ENCODE measurements around the gene TMEM63C. TPM values are rescaled to one million over a fixed set of nuclear protein-coding genes. Genes with fewer than 3 reads are reported as not detected.
A peak's percentile ranks its signal among the peaks of the same experiment; 100 is the strongest.

Gene TMEM63C
- total RNA-seq, 4 donors from 2014 or later = 0.13 to 4.1 (median 0.54) TPM

DNA sequence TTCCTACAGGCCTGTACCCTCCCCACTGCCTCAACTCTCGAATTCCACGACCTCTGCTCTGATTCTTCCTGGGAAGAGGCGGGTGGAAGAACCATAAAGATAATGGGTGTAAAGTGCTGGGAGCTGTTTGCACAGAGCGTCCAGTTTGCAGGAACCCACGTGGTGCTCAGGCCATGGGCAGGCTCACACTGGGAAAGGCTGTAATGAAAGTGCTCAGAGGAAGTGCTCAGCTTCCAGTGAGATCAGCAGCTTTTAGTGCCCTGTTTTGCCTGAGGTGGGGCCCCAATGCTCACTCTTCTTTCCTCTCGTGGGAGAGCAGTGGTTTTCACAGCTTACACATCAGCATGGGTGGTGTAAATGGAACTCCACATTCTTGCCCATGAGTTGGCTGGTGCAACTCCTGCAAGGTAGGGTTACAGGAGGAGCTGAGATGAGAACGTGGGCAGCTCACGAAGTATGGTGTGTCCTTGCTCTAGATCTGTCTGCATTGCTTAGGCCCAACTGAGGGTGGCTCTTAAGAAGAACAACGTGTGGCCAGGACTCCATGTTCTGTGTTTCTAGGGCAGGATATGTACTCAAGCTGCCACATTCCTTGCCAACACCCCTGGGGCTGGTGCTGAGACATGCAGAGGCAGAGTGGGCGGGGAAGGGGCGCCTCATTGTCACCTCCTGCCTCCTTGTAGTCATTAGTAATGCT, 2.9 kb downstream of the TMEM63C start:
- WGBS, 2 donors = 67 to 73% methylated on average over 11 of the region's 11 CpGs

DNA sequence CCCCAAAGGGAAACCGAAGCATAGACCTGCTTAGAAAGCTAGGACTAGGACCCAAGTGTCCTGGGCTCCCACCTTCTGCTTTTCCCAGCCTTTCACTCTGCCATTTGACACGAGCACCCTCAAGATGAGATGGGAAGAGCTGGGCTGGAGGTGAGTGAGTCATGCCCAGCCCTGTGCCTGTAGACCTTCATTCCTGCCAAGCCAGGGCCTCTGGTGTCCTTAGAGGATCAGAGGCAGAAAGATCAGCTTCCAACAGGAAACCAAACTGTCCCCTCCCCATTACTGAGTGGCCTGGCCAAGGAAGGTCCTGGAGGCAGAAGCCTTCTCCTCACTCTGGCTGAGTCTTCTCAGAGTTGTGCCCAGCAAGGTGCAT, 3.5 kb downstream of the TMEM63C start:
- intact Hi-C loops (cut with DNase I) = no loop called here
- H3K27ac ChIP-seq = no peak overlapping the region
- 44 to 94% methylated on average over 2 of the region's 2 CpGs for WGBS, 2 donors

More for the DNA sequence above, 2.9 kb downstream of the TMEM63C start:
- Histone ChIP-seq H3K4me3 (replicated peaks in 1 of 3) (no peak overlapping the region), H3K36me3 (no peaks in the 10 kb centered on the region), H3K27ac (no peak overlapping the region), H3K27me3 (no peaks in the 10 kb centered on the region), H3K9me3 (no peaks in the 10 kb centered on the region), H3K4me1 (peaks cover 7 to 27% of the 10 kb centered on the region in 2 donors)
- no peak for DNase-seq
- intact Hi-C loops (cut with DNase I) = no loop called here
- TF ChIP-seq POLR2A (IDR thresholded peaks at IDR 0.05) = no peak
- TF ChIP-seq, protein P1, sequence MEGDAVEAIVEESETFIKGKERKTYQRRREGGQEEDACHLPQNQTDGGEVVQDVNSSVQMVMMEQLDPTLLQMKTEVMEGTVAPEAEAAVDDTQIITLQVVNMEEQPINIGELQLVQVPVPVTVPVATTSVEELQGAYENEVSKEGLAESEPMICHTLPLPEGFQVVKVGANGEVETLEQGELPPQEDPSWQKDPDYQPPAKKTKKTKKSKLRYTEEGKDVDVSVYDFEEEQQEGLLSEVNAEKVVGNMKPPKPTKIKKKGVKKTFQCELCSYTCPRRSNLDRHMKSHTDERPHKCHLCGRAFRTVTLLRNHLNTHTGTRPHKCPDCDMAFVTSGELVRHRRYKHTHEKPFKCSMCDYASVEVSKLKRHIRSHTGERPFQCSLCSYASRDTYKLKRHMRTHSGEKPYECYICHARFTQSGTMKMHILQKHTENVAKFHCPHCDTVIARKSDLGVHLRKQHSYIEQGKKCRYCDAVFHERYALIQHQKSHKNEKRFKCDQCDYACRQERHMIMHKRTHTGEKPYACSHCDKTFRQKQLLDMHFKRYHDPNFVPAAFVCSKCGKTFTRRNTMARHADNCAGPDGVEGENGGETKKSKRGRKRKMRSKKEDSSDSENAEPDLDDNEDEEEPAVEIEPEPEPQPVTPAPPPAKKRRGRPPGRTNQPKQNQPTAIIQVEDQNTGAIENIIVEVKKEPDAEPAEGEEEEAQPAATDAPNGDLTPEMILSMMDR (IDR thresholded peaks at IDR 0.05) = no peak

DNA sequence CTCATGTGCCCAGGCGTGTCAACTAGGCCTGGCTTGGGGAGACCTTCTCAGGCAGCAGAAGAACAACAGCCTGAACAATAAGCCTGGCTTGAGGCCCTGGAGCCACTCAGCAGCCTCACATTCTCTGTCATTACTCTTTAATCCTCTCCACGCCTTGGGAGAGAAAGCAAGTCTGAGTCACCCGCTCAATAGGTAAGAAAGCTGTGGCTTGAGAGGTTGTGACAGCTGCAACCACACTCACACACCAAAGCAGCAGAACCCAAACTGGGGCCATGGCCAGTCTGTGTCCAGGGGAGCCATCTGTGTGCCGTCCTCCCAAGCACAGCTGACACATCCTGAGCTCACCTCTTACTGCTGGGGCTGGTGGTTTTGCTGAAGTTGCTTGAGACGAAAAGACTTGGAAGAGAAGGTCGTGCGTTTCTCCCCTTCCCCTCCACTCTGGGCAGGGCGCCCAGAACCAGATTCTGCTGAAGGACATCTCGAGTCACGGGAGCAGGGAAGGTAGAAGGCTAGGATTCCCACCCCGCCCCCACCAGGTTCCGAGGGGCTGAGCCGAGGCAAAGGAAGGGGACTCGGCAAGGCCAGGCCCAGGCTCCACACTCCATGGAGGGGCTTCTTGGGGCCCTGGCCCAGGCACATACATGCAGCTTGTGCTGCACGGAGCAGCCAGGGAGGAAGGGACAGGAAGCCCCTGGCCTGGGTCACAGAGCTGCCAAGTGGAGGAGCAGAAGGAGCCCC, 5.5 kb downstream of the TMEM63C start:
- H3K27me3 ChIP-seq = no peaks in the 10 kb centered on the region
- TF ChIP-seq, protein P1 (IDR thresholded peaks at IDR 0.05) = no peak
- TF ChIP-seq POLR2A (IDR thresholded peaks at IDR 0.05) = no peak
- peak overlapping the region in 1 of 3 donors; percentile 56 for H3K27ac ChIP-seq
- H3K4me1 ChIP-seq = peaks cover 7 to 17% of the 10 kb centered on the region in 2 donors
- H3K36me3 ChIP-seq = no peaks in the 10 kb centered on the region
- H3K9me3 ChIP-seq = no peaks in the 10 kb centered on the region
- peak; percentile 81 to 85 for DNase-seq
- intact Hi-C loops (cut with DNase I) = no loop called here
- H3K4me3 ChIP-seq (replicated peaks in 1 of 3) = no peak overlapping the region
- WGBS, 2 donors = 27 to 31% methylated on average over 14 to 15 of the region's 15 CpGs

More for the DNA sequence above, 3.5 kb downstream of the TMEM63C start:
- no peaks in the 10 kb centered on the region for H3K9me3 ChIP-seq
- peaks cover 7 to 27% of the 10 kb centered on the region in 2 donors for H3K4me1 ChIP-seq
- H3K27me3 ChIP-seq = no peaks in the 10 kb centered on the region
- H3K36me3 ChIP-seq = no peaks in the 10 kb centered on the region
- TF ChIP-seq POLR2A (IDR thresholded peaks at IDR 0.05) = no peak
- TF ChIP-seq, protein P1 (IDR thresholded peaks at IDR 0.05) = no peak
- H3K4me3 ChIP-seq (replicated peaks in 1 of 3) = no peak overlapping the region
- DNase-seq = no peak

DNA sequence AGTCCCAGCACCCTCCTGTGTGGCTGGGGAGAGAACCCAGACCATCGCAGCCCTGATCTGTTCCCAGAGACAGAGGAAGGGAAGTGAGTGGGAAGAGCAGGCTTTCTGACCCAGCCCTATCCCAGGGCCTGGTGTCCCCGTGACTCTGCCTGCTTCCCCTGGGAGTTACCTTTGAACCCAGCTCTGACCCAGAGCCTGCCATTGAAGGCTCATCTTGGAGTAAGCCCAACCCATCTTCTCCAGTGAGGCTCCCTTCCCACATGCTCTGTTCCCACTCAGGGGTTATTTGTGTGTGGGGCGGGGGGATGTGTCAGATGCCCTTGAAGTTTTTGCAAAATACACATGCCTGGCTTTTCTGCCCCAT, 6.0 kb downstream of the TMEM63C start:
- DNase-seq = no peak
- Histone ChIP-seq H3K27ac (peak overlapping the region in 1 of 3 donors; percentile 56), H3K4me1 (peaks cover 7 to 14% of the 10 kb centered on the region in 2 donors), H3K27me3 (no peaks in the 10 kb centered on the region), H3K9me3 (no peaks in the 10 kb centered on the region), H3K4me3 (replicated peaks in 1 of 3) (no peak overlapping the region), H3K36me3 (no peaks in the 10 kb centered on the region)
- 67 to 70% methylated on average over 2 to 3 of the region's 3 CpGs for WGBS, 2 donors
- intact Hi-C loops (cut with DNase I) = no loop called here
- TF ChIP-seq POLR2A (IDR thresholded peaks at IDR 0.05) = no peak
- TF ChIP-seq, protein P1 (IDR thresholded peaks at IDR 0.05) = no peak

DNA sequence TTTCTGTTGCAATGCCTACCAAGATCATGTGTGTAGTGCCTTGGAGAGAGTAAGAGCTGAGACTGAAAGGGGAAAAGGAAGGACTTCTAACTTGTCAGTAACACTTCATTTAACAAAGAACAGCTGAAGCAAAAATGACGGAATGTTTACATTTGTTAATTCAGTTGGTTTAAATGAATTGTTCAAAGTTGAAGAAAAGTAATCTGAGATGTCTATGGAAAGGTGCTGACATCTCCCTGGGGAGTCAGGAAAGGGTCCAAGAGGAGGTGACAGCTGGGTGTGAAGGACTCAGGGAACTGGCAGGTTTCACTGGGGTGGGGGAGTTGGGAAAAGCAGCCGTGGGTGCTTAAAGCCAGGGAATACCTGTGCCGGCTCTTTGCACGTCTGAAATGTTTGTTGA, 7.9 kb downstream of the TMEM63C start:
- H3K27me3 ChIP-seq = no peaks in the 10 kb centered on the region
- H3K36me3 ChIP-seq = no peaks in the 10 kb centered on the region
- WGBS, 2 donors = 60 to 72% methylated on average over 4 of the region's 4 CpGs
- intact Hi-C loops (cut with DNase I) = no loop called here
- no peak overlapping the region for H3K27ac ChIP-seq
- DNase-seq = no peak
- no peak overlapping the region for H3K4me3 ChIP-seq (replicated peaks in 1 of 3)
- H3K9me3 ChIP-seq = no peaks in the 10 kb centered on the region
- TF ChIP-seq, protein P1 (IDR thresholded peaks at IDR 0.05) = no peak
- no peak for TF ChIP-seq POLR2A (IDR thresholded peaks at IDR 0.05)
- peaks cover 7 to 14% of the 10 kb centered on the region in 2 donors for H3K4me1 ChIP-seq

Measured in thyroid gland (tissue), 4 donors.